Epithelial cell of proximal tubule (primary cell): ENCODE results near the gene G6PD. TPM values are rescaled to one million over a fixed set of nuclear protein-coding genes. Genes with fewer than 3 reads are reported as not detected.

Source experiments
- DNase-seq: peaks from one replicate; pipeline ENCODE4 v3.0.0-alpha.2; 2011; ENCODE audit warnings: low read depth
- H3K4me3 ChIP-seq: 2 replicates; pipeline ENCODE4 v1.5.1; 2011; ENCODE audit warnings: low read depth, mild to moderate bottlenecking, low read length
- total RNA-seq: library from RNA; depleted of rRNA; stranded (reverse); fragments of >200 nt; gene quantifications from 2 replicates; pipeline ENCODE4 v1.2.3, GENCODE V29; 2015
- TF ChIP-seq, protein P1 (sequence below): conservative IDR thresholded peaks from 2 replicates; pipeline ENCODE4 v1.5.1; 2012; ENCODE audit warnings: low read depth, mild to moderate bottlenecking, low read length

Gene G6PD
- total RNA-seq, 1 donor from 2014 or later, result 70.5 TPM

GRCh38 chrX:154490021-154490413 is 56.6 kb downstream of the G6PD start:
- TF ChIP-seq, protein P1, sequence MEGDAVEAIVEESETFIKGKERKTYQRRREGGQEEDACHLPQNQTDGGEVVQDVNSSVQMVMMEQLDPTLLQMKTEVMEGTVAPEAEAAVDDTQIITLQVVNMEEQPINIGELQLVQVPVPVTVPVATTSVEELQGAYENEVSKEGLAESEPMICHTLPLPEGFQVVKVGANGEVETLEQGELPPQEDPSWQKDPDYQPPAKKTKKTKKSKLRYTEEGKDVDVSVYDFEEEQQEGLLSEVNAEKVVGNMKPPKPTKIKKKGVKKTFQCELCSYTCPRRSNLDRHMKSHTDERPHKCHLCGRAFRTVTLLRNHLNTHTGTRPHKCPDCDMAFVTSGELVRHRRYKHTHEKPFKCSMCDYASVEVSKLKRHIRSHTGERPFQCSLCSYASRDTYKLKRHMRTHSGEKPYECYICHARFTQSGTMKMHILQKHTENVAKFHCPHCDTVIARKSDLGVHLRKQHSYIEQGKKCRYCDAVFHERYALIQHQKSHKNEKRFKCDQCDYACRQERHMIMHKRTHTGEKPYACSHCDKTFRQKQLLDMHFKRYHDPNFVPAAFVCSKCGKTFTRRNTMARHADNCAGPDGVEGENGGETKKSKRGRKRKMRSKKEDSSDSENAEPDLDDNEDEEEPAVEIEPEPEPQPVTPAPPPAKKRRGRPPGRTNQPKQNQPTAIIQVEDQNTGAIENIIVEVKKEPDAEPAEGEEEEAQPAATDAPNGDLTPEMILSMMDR, result no peak
- H3K4me3 ChIP-seq, result peak overlapping the region; percentile 59
- no peak for DNase-seq

DNA sequence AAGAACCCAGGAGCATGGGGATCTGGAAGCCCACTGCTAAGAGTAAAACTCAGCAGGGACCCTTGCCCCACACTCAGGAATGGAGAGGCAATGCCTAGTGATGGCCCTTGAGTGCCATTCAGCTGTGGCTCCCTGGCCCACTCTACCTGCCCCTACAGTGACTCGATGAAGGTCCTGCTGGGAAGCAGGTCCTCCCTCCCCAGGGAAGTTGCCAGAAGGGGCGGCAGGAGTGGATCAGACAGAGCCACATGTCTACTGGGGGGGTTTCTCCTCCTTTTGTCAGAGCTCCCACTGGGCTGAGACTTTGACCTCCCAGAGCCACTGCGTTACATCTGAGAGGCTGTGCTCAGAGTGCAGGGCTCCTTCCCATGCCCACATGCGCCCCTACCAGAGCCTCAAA is 57.5 kb downstream of the G6PD start:
- peak overlapping the region; percentile 59 for H3K4me3 ChIP-seq
- no peak for DNase-seq
- TF ChIP-seq, protein P1, result no peak

- no peak overlapping the region for H3K4me3 ChIP-seq
- TF ChIP-seq, protein P1, result no peak
- DNase-seq, result no peak
Observed at GRCh38 chrX:154488336-154489075, 58.1 kb downstream of the G6PD start.

DNA sequence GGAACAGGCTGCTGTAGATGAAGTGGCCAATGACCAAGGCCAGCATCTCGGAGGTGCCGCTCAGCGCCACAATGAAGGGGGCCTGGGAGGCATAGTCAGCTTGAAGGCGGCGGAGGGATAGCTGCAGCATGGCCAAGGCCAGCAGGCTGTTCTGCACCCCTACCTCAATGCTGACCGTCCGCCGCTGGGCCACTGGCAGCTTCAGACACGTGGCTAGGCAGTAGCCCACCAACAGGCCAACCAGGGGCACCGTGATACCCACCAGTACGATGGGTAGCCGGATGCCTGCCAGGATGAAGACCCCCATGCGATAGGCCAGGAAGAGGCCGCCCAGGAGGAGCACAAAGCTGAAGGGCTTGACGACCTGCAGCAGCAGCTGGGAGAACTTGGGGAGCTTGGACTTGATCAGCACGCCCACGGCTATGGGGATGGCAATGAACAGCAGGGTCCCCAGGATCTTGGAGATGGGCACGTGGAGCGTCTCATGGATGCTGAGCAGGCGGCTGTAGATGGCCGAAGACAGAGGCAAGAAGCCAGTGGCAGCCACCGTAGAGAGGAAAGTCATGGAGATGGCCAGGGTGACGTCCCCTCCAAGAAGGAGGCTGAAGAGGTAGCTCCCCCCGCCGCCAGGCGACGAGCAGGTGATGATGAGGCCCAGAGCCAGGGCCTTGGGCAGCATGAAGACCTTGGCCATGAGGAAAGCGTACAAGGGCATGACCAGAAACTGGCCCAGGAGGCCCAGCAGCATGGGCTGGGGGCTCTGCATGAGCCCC is 58.9 kb downstream of the G6PD start:
- TF ChIP-seq, protein P1, result no peak
- DNase-seq, result no peak
- no peak overlapping the region for H3K4me3 ChIP-seq

- DNase-seq, result no peak
- TF ChIP-seq, protein P1, result no peak
- peak within 1 kb of the TSS; percentile 64 for H3K4me3 ChIP-seq
Observed at GRCh38 chrX:154486396-154487207, 60.0 kb downstream of the G6PD start, which contains the start of gene UBL4A. UBL4A (minus strand) TSS chrX:154486615; CDS start chrX:154486584, 31 bp downstream.

DNA sequence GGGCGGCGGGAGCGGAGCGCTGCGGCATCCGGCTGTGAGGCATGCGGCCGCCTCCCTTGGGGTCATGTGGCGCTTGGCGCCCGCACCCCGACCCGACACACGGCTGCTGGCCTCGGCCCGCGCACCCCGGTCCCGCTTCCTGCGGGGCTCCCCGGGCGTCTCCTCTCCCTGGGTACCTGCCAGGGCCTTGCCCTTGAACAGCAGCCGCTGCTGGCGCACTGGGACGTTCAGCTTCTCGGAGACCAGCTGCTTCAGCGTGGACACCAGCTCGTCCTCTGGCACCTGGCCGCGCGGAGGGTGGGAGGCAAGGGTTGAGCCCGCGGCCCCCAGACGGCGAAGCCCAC is 60.6 kb downstream of the G6PD start:
- H3K4me3 ChIP-seq, result peak overlapping the region; percentile 64
- TF ChIP-seq, protein P1, result no peak
- DNase-seq, result no peak
